Stomach (tissue), 9 donors: ENCODE results near the gene TBX5. TPM values are rescaled to one million over a fixed set of nuclear protein-coding genes. Genes with fewer than 3 reads are reported as not detected.
A peak's percentile ranks its signal among the peaks of the same experiment; 100 is the strongest.

Experiments
- DNase-seq, 2 donors: peaks; one replicate each; pipeline versions ENCODE4 v3.0.0 to v3.0.0-alpha.2; 2013 to 2019
- H3K27ac ChIP-seq, 5 donors: fragments of 200-600 bp in 4 of 5; sonication (generic) in 4 of 5; one replicate each; pipeline ENCODE4 v1.5.1; 2013 to 2019; ENCODE audit warnings: mild to moderate bottlenecking in 1 of 5, moderate library complexity in 1 of 5
- H3K27me3 ChIP-seq, 3 donors: fragments of 200-600 bp; sonication (generic); one replicate each; pipeline ENCODE4 v1.5.1; 2017 to 2019; ENCODE audit warnings: mixed run types in 1 of 3
- H3K36me3 ChIP-seq, 4 donors: fragments of 200-600 bp; sonication (generic); 1 replicate in 3 of 4; 2 replicates in 1 of 4; pipeline ENCODE4 v1.5.1; 2016 to 2019
- H3K4me1 ChIP-seq, 4 donors: fragments of 200-600 bp; sonication (generic); one replicate each; pipeline ENCODE4 v1.5.1; 2016 to 2019
- H3K4me3 ChIP-seq, 4 donors: fragments of 200-600 bp; sonication (generic) in 3 of 4; one replicate each; pipeline ENCODE4 v1.5.1; 2016 to 2019; ENCODE audit warnings: mild to moderate bottlenecking in 1 of 4
- H3K9me3 ChIP-seq, 4 donors: fragments of 200-600 bp; sonication (generic); one replicate each; pipeline ENCODE4 v1.5.1; 2016 to 2019
- EP300 ChIP-seq: sonication (generic); formaldehyde crosslinking; IDR thresholded peaks from one replicate; pipeline ENCODE4 v1.6.1; 2017; ENCODE audit warnings: antibody characterized with exemption
- POLR2A ChIP-seq, 4 donors: fragments of 450-650 bp; IDR thresholded peaks; one replicate each; pipeline ENCODE4 v1.6.1; 2016; ENCODE audit warnings: antibody characterized with exemption in 4 of 4, control low read depth in 2 of 4, mild to moderate bottlenecking in 1 of 4, moderate library complexity in 1 of 4
- POLR2AphosphoS5 ChIP-seq, 3 donors: sonication (generic); formaldehyde crosslinking; IDR thresholded peaks; one replicate each; pipeline ENCODE4 v1.6.1; 2016; ENCODE audit warnings: antibody characterized with exemption in 3 of 3
- WGBS, 5 donors: extraction: QIAGEN DNeasy Blood & Tissue Kit in 3 of 5; methylation state at CpG; one replicate each; pipeline versions ENCODE4 v1.1.5 to v1.1.7; 2013 to 2018; 5-methylcytosine and 5-hydroxymethylcytosine counted together
- intact Hi-C: fragments of 100-400 bp; cut with DNase I; formaldehyde crosslinking; loops from one replicate; pipeline ENCODE4 v1.15.1; 2023; ENCODE audit warnings: low total_unique reads
- polyA plus RNA-seq, 3 donors: library from polyadenylated mRNA; stranded (reverse); fragments of 200-250 nt; gene quantifications; one replicate each; pipeline ENCODE4 v1.2.3, GENCODE V29; 2013
- total RNA-seq, 5 donors: library from RNA; depleted of rRNA; stranded (reverse); fragments of >200 nt; gene quantifications; one replicate each; pipeline versions ENCODE4 v1.1.0 to v1.2.3, GENCODE V29; 2014 to 2016
- TF ChIP-seq, protein P1 (sequence below), 7 experiments: fragments of 450-650 bp in 4 of 7; fragments of 200-600 bp in 3 of 7; sonication (generic) in 3 of 7; IDR thresholded peaks; one replicate each; pipeline ENCODE4 v1.5.1; 2016 to 2019; ENCODE audit warnings: antibody characterized with exemption in 7 of 7, control low read depth in 2 of 7, mild to moderate bottlenecking in 1 of 7
- donor health status: healthy with polysubstance abuse.
- donor health status: Bipolar disorder and iron deficiency.
- donor health status: healthy.

The TBX5 gene
- total and polyA plus RNA-seq, 8 donors = 0.35 TPM; not detected in 7

DNA sequence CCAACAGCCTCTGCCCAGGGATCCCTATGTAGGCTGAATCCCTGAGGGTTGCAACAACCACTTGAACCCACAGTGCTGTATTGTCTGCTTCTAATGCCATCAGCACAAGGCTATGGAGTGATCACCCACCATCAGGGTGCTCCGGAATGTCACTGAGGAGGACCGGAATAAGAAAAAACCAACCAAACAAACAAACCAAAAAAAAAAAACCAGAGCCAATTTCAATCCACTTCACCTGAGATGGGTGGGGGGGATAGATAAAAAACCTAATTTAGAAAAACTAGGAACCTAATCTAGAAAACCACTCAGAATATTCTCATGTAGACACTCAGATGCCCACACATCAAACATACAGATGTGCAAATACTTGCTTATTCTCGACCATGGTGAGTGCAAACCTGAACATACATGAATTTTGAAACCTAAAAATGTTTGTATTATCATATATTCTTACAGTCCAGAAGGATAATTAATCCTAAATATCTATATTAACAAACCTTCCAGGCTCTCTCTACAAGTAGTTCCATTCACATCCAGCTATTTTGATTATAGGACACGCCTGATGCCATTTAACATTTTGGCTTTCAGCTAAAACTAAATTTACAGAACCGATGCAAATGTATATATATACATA lies 3.7 kb downstream of the TBX5 start:
- Histone ChIP-seq H3K9me3 (no peaks in the 10 kb centered on the region), H3K4me3 (no peak overlapping the region), H3K27ac (no peak overlapping the region), H3K27me3 (peaks cover 43 to 100% (median 98%) of the 10 kb centered on the region in 3 donors), H3K4me1 (peaks cover 0 to 34% (median 10%) of the 10 kb centered on the region in 4 donors), H3K36me3 (no peaks in the 10 kb centered on the region)
- DNase-seq = no peak
- WGBS, 5 donors = 10 to 21% (median 19%) methylated on average over 5 of the region's 5 CpGs
- TF ChIP-seq POLR2AphosphoS5 (IDR thresholded peaks at IDR 0.05) (no peak), POLR2A (IDR thresholded peaks at IDR 0.05) (no peak), EP300 (no peak)
- TF ChIP-seq, protein P1, sequence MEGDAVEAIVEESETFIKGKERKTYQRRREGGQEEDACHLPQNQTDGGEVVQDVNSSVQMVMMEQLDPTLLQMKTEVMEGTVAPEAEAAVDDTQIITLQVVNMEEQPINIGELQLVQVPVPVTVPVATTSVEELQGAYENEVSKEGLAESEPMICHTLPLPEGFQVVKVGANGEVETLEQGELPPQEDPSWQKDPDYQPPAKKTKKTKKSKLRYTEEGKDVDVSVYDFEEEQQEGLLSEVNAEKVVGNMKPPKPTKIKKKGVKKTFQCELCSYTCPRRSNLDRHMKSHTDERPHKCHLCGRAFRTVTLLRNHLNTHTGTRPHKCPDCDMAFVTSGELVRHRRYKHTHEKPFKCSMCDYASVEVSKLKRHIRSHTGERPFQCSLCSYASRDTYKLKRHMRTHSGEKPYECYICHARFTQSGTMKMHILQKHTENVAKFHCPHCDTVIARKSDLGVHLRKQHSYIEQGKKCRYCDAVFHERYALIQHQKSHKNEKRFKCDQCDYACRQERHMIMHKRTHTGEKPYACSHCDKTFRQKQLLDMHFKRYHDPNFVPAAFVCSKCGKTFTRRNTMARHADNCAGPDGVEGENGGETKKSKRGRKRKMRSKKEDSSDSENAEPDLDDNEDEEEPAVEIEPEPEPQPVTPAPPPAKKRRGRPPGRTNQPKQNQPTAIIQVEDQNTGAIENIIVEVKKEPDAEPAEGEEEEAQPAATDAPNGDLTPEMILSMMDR (IDR thresholded peaks at IDR 0.05) = no peak
- intact Hi-C loops = no loop called here

DNA sequence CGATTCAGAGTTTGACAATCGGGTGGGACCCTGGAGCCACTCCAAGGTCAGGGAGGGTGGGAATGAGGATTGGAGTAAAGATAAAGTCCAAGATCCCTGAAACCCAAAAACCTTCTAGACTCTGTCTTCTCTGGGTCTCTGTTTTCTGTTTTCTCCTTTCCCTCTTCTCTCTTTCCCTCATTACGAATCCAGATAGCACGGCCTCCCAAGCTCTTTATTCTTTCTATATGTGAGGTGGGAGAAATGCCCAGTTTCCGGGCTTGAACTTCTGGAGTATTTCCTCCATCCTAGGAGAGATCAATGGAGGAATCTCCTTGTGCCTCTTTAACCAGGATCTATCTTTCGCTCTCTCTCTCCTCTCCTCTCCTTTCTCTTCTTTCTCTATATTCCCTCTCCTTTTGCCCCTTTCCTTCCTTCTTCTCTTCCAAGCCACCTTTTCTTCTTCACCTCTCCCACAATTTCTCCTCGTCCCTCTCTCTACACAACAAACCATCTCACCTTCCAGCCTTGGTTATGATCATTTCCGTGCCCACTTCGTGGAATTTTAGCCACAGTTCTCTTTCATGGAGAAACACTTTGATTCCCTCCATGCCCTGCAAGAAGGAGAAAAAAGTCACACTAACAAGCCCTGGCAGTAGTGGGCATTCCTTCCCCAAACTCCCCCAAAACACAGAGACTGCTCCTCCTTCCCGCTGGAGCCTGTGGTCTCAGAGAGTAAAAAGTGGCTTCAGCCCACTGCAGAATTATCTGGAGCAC lies 4.4 kb downstream of the TBX5 start:
- peaks cover 49 to 100% (median 98%) of the 10 kb centered on the region in 3 donors for H3K27me3 ChIP-seq
- DNase-seq = no peak
- H3K36me3 ChIP-seq = no peaks in the 10 kb centered on the region
- no peak overlapping the region for H3K4me3 ChIP-seq
- WGBS, 5 donors = 5 to 18% (median 7%) methylated on average over 10 of the region's 10 CpGs
- intact Hi-C loops = no loop called here
- peaks cover 0 to 34% (median 10%) of the 10 kb centered on the region in 4 donors for H3K4me1 ChIP-seq
- TF ChIP-seq, protein P1 (IDR thresholded peaks at IDR 0.05) = no peak
- TF ChIP-seq POLR2AphosphoS5 (IDR thresholded peaks at IDR 0.05) = no peak
- no peak for TF ChIP-seq POLR2A (IDR thresholded peaks at IDR 0.05)
- no peak for TF ChIP-seq EP300
- no peak overlapping the region for H3K27ac ChIP-seq
- no peaks in the 10 kb centered on the region for H3K9me3 ChIP-seq

DNA sequence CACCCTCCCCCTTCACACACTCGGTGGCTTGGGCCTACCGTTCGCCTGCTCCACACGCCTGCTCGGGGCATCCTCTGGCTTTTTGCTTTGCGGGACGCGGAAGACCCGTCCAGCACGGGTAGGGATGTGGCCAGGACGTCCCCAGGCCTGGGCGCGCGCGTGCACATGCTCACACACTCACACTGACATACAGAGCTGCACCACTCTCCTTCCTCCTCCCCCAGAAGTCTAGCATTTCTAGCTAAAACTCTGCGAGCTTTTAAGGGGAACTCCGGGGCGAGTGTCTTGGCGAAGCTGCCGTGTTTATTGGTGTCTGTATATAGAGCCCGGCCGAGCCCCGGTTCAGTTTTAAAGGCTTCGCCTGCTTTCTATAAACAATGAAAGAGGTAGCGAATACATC lies 5.0 kb downstream of the TBX5 start:
- intact Hi-C loops = no loop called here
- peak in 1 of 2 donors; percentile 73 for DNase-seq
- H3K36me3 ChIP-seq = no peaks in the 10 kb centered on the region
- TF ChIP-seq POLR2A (IDR thresholded peaks at IDR 0.05) (no peak), POLR2AphosphoS5 (IDR thresholded peaks at IDR 0.05) (no peak), EP300 (no peak)
- TF ChIP-seq, protein P1 (IDR thresholded peaks at IDR 0.05) = no peak
- no peak overlapping the region for H3K4me3 ChIP-seq
- peaks cover 0 to 34% (median 12%) of the 10 kb centered on the region in 4 donors for H3K4me1 ChIP-seq
- no peak overlapping the region for H3K27ac ChIP-seq
- H3K9me3 ChIP-seq = no peaks in the 10 kb centered on the region
- 1 to 9% (median 4%) methylated on average over 16 to 25 of the region's 25 CpGs for WGBS, 5 donors
- H3K27me3 ChIP-seq = peaks cover 55 to 100% (median 98%) of the 10 kb centered on the region in 3 donors

DNA sequence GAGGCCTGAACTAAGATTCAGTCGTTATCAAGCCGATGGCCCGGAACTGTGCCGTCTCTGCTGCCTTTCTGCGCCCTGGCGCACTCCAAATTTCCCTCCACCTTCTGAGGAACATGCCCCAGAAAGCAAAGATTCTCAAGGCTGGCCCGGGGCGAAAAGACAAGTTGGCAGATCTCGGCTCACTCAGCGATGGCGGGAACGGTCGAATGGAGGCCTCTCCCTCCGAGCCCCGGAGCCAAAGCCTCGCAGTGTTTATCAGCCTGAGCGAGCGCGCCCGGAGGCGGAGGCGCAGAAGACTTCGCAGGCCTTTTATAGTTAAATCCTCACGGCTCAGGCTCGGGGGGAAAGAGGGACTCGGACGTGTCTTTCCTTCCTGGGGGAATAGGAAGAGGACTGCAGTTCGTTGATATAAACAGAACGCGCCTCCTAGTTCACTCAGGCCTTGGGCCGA lies 5.6 kb downstream of the TBX5 start:
- WGBS, 5 donors = 7 to 16% (median 8%) methylated on average over 27 to 31 of the region's 31 CpGs
- Histone ChIP-seq H3K4me3 (no peak overlapping the region), H3K27ac (no peak overlapping the region), H3K4me1 (peaks cover 0 to 32% (median 10%) of the 10 kb centered on the region in 4 donors), H3K36me3 (no peaks in the 10 kb centered on the region), H3K9me3 (no peaks in the 10 kb centered on the region), H3K27me3 (peaks cover 50 to 100% (median 98%) of the 10 kb centered on the region in 3 donors)
- intact Hi-C loops = no loop called here
- no peak for DNase-seq
- no peak for TF ChIP-seq EP300
- TF ChIP-seq POLR2AphosphoS5 (IDR thresholded peaks at IDR 0.05) = no peak
- no peak for TF ChIP-seq POLR2A (IDR thresholded peaks at IDR 0.05)
- TF ChIP-seq, protein P1 (IDR thresholded peaks at IDR 0.05) = no peak
